ENCODE data around the gene PIAS1.

The PIAS1 gene

GRCh38 chr15:68217341-68217740 is 163.2 kb downstream of the PIAS1 start:
- no peak overlapping the region for H3K4me3 ChIP-seq (ENCODE audit: low read length)
- H3F3A ChIP-seq (ENCODE audit: insufficient read depth, low read length) = no peaks in the 10 kb centered on the region
- peaks cover 97% of the 10 kb centered on the region for H3K79me2 ChIP-seq (ENCODE audit: low read length)
- DNase-seq = no peak
- no peak overlapping the region for H3K27ac ChIP-seq (ENCODE audit: low read length)
- peaks cover 28% of the 10 kb centered on the region for H3K36me3 ChIP-seq (replicated peaks; ENCODE audit: insufficient read depth, low read length)
- no peak overlapping the region for H3K4me2 ChIP-seq (ENCODE audit: low read depth, low read length)
- H3K9me3 ChIP-seq (replicated peaks; ENCODE audit: insufficient read depth, low read length) = no peaks in the 10 kb centered on the region
- no peaks in the 10 kb centered on the region for H3K9me2 ChIP-seq (replicated peaks; ENCODE audit: insufficient read depth, low read length)
- TF ChIP-seq EZH2phosphoT487 (IDR thresholded peaks at IDR 0.05; ENCODE audit: low read length) = no peak
- no peak for TF ChIP-seq CTCF (IDR thresholded peaks at IDR 0.05; ENCODE audit: low read length)
- TF ChIP-seq EZH2 (optimal IDR thresholded peaks at IDR 0.05; ENCODE audit: low read depth, low read length) = no peak
- no peak overlapping the region for H3K9ac ChIP-seq (ENCODE audit: low read length)
- no peaks in the 10 kb centered on the region for H3K27me3 ChIP-seq (replicated peaks; ENCODE audit: insufficient read depth, low read length)
- H2AFZ ChIP-seq (ENCODE audit: low read length) = no peak overlapping the region
- H3K4me1 ChIP-seq (ENCODE audit: low read length) = 0 out of 2 replicates have a peak, but pooled peaks cover 3% of the 10 kb centered on the region
- peaks cover 59% of the 10 kb centered on the region for H4K20me1 ChIP-seq (ENCODE audit: insufficient read depth, low read length)

- no peak overlapping the region for H3K4me2 ChIP-seq (ENCODE audit: low read depth, low read length)
- no peak overlapping the region for H2AFZ ChIP-seq (ENCODE audit: low read length)
- no peak overlapping the region for H3K27ac ChIP-seq (ENCODE audit: low read length)
- H3K36me3 ChIP-seq (replicated peaks; ENCODE audit: insufficient read depth, low read length) = peaks cover 28% of the 10 kb centered on the region
- H3K9me3 ChIP-seq (replicated peaks; ENCODE audit: insufficient read depth, low read length) = no peaks in the 10 kb centered on the region
- no peaks in the 10 kb centered on the region for H3F3A ChIP-seq (ENCODE audit: insufficient read depth, low read length)
- peaks cover 59% of the 10 kb centered on the region for H4K20me1 ChIP-seq (ENCODE audit: insufficient read depth, low read length)
- no peaks in the 10 kb centered on the region for H3K9me2 ChIP-seq (replicated peaks; ENCODE audit: insufficient read depth, low read length)
- H3K4me1 ChIP-seq (ENCODE audit: low read length) = 0 out of 2 replicates have a peak, but pooled peaks cover 6% of the 10 kb centered on the region
- no peak overlapping the region for H3K4me3 ChIP-seq (ENCODE audit: low read length)
- DNase-seq = no peak
- H3K9ac ChIP-seq (ENCODE audit: low read length) = no peak overlapping the region
- peaks cover 95% of the 10 kb centered on the region for H3K79me2 ChIP-seq (ENCODE audit: low read length)
- no peaks in the 10 kb centered on the region for H3K27me3 ChIP-seq (replicated peaks; ENCODE audit: insufficient read depth, low read length)
- no peak for TF ChIP-seq EZH2 (optimal IDR thresholded peaks at IDR 0.05; ENCODE audit: low read depth, low read length)
- TF ChIP-seq CTCF (IDR thresholded peaks at IDR 0.05; ENCODE audit: low read length) = no peak
- no peak for TF ChIP-seq EZH2phosphoT487 (IDR thresholded peaks at IDR 0.05; ENCODE audit: low read length)
These were observed 164.2 kb downstream of the PIAS1 start for GRCh38 chr15:68218331-68218730.

- Histone ChIP-seq H3K79me2 (ENCODE audit: low read length) (peaks cover 95% of the 10 kb centered on the region), H3K27me3 (replicated peaks; ENCODE audit: insufficient read depth, low read length) (no peaks in the 10 kb centered on the region), H3K36me3 (replicated peaks; ENCODE audit: insufficient read depth, low read length) (peaks cover 28% of the 10 kb centered on the region), H4K20me1 (ENCODE audit: insufficient read depth, low read length) (peaks cover 59% of the 10 kb centered on the region), H3K9ac (ENCODE audit: low read length) (no peak overlapping the region), H2AFZ (ENCODE audit: low read length) (no peak overlapping the region), H3K4me2 (ENCODE audit: low read depth, low read length) (no peak overlapping the region), H3K4me3 (ENCODE audit: low read length) (no peak overlapping the region), H3K9me3 (replicated peaks; ENCODE audit: insufficient read depth, low read length) (no peaks in the 10 kb centered on the region), H3F3A (ENCODE audit: insufficient read depth, low read length) (no peaks in the 10 kb centered on the region), H3K9me2 (replicated peaks; ENCODE audit: insufficient read depth, low read length) (no peaks in the 10 kb centered on the region), H3K27ac (ENCODE audit: low read length) (no peak overlapping the region), H3K4me1 (ENCODE audit: low read length) (peaks cover 7% of the 10 kb centered on the region; the same call in 1 of the 2 replicates)
- DNase-seq = no peak
- TF ChIP-seq CTCF (IDR thresholded peaks at IDR 0.05; ENCODE audit: low read length) (no peak), EZH2 (optimal IDR thresholded peaks at IDR 0.05; ENCODE audit: low read depth, low read length) (no peak), EZH2phosphoT487 (IDR thresholded peaks at IDR 0.05; ENCODE audit: low read length) (no peak)
These were observed 165.0 kb downstream of the PIAS1 start for GRCh38 chr15:68218847-68219798.
